ENCODE measurements around the gene ATP2A2.

DNA sequence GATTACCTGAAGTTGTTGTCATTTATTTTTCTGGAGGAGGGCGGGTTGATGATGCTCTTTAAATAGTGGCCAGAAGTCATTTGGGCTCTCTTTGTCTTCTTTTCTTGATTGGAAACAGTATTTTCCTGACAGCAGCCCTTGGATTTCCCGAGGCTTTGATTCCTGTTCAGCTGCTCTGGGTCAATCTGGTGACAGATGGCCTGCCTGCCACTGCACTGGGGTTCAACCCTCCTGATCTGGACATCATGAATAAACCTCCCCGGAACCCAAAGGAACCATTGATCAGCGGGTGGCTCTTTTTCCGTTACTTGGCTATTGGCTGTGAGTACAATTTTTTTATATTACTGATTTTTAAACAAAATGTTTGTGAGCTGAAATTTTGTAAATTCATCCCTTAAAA, 62.1 kb downstream of the ATP2A2 start:
- TF ChIP-seq REST (IDR thresholded peaks at IDR 0.05; ENCODE audit: unreplicated experiment) (no peak), CTCF (conservative IDR thresholded peaks at IDR 0.05; ENCODE audit: low read depth in 2 of 2) (no peak), ZNF114 (CRISPR knock-in tag; IDR thresholded peaks at IDR 0.05) (no peak), EZH2 (IDR thresholded peaks at IDR 0.05; ENCODE audit: low read depth, unreplicated experiment) (no peak), POLR2AphosphoS5 (IDR thresholded peaks at IDR 0.05; ENCODE audit: low read depth) (no peak), ZNF331 (CRISPR knock-in tag; IDR thresholded peaks at IDR 0.05; ENCODE audit: low read depth) (no peak), JUNB (IDR thresholded peaks at IDR 0.05; ENCODE audit: unreplicated experiment) (no peak), CREB1 (CRISPR knock-in tag; IDR thresholded peaks at IDR 0.05; ENCODE audit: low read depth) (no peak), EZH2phosphoT487 (IDR thresholded peaks at IDR 0.05; ENCODE audit: unreplicated experiment) (no peak), NANOG (IDR thresholded peaks at IDR 0.05; ENCODE audit: borderline replicate concordance) (no peak)
- TF ChIP-seq, protein P1, sequence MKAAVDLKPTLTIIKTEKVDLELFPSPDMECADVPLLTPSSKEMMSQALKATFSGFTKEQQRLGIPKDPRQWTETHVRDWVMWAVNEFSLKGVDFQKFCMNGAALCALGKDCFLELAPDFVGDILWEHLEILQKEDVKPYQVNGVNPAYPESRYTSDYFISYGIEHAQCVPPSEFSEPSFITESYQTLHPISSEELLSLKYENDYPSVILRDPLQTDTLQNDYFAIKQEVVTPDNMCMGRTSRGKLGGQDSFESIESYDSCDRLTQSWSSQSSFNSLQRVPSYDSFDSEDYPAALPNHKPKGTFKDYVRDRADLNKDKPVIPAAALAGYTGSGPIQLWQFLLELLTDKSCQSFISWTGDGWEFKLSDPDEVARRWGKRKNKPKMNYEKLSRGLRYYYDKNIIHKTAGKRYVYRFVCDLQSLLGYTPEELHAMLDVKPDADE (IDR thresholded peaks at IDR 0.05): no peak
